ENCODE measurements around the gene SH3GL2.
A peak's percentile ranks its signal among the peaks of the same experiment; 100 is the strongest.

The SH3GL2 gene

DNA sequence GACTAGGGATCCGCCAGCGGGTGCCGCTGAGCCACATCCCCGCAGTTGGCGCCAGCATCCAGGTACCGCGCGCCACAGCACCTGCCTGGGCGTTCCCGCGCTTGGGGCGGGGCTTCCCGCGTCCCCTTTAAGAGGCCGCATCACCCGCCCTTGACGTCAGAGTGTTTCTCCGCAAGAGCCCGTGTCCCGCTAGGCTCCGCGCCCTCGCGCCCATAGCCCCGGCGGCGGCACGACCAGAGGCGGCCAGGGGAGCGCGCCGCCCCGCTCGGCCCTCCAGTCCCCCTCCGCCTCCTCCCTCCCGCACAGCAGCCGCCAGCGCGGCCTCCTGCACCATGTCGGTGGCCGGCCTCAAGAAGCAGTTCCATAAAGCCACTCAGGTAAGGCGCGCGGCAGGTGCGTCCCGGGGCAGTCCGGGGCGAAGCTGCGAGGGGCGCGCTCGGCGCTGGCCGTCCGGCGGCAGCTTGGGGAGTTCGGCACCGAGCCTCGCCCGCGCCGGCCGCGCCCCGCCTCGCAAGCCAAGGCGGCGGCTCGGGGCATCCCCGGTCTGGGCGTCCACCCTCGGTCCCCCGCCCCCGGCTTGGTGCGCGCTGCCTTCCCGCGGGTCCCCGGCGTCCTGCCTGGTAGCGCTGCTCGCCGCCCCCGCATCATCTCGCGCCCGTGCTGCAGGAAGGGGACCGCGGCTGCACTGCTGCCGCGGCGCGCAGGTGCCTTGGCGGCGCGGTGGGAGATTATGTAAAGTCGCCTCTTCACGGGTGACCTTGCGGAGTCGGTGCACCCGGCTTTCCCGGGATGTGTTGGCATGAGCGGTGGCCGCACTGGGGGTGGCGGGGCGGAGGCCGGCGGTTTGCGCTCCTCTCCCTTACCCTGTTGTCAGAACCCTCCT lies at the start of gene SH3GL2:
SH3GL2 (plus strand) TSS at position 156 of the 883 bp plus-strand sequence.
- POLR2A ChIA-PET (ENCODE audit: low non-redundant PET): no interaction called here
- CTCF ChIA-PET: no interaction called here
- no peak within 1 kb of the TSS for H3K27ac ChIP-seq
- TF ChIP-seq, protein P1, sequence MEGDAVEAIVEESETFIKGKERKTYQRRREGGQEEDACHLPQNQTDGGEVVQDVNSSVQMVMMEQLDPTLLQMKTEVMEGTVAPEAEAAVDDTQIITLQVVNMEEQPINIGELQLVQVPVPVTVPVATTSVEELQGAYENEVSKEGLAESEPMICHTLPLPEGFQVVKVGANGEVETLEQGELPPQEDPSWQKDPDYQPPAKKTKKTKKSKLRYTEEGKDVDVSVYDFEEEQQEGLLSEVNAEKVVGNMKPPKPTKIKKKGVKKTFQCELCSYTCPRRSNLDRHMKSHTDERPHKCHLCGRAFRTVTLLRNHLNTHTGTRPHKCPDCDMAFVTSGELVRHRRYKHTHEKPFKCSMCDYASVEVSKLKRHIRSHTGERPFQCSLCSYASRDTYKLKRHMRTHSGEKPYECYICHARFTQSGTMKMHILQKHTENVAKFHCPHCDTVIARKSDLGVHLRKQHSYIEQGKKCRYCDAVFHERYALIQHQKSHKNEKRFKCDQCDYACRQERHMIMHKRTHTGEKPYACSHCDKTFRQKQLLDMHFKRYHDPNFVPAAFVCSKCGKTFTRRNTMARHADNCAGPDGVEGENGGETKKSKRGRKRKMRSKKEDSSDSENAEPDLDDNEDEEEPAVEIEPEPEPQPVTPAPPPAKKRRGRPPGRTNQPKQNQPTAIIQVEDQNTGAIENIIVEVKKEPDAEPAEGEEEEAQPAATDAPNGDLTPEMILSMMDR (conservative IDR thresholded peaks at IDR 0.05; ENCODE audit: low read depth): no peak
- peak; percentile 31 for DNase-seq (ENCODE audit: low spot score)

- H3K27ac ChIP-seq: no peak overlapping the region
- peak; percentile 53 for DNase-seq (ENCODE audit: low spot score)
- CTCF ChIA-PET: interaction anchor here (0.6 to 1.5 kb wide), 5 partner anchors 65 to 1912 kb away, joined by 3 to 10 read pairs (median 6); no protein-coding TSS in a partner anchor
- POLR2A ChIA-PET (ENCODE audit: low non-redundant PET): no interaction called here
- TF ChIP-seq, protein P1 (conservative IDR thresholded peaks at IDR 0.05; ENCODE audit: low read depth): peak; percentile 88
These were observed 47.1 kb upstream of the SH3GL2 start for GRCh38 chr9:17531642-17532254.

GRCh38 chr9:17532461-17532860 lies 46.4 kb upstream of the SH3GL2 start:
- POLR2A ChIA-PET (ENCODE audit: low non-redundant PET): no interaction called here
- no peak for DNase-seq (ENCODE audit: low spot score)
- CTCF ChIA-PET: interaction anchor here (0.6 to 1.5 kb wide), 6 partner anchors 64 to 1913 kb away, joined by 3 to 10 read pairs (median 5); no protein-coding TSS in a partner anchor
- TF ChIP-seq, protein P1 (conservative IDR thresholded peaks at IDR 0.05; ENCODE audit: low read depth): no peak
- H3K27ac ChIP-seq: no peak overlapping the region

DNA sequence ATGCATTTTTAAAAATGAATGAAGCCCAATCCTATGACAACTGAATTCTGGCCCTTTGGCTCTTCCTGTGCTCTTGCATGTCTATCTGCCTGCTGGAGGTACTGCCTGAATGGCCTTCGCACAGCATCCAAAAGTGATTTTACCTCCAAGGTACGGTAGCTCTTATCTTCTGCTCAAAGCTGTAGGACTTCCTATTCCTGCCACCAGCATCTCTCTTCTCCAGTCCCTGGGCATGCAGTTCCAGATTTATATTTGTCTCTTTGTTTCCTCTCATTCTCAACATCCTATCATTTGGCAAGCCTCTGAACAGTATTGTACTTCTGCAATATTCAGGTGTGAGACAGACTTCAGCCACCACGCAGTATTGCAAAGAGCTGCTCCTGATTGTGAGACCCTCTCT lies 43.7 kb upstream of the SH3GL2 start:
- ChIA-PET POLR2A (ENCODE audit: low non-redundant PET) (no interaction called here), CTCF (no interaction called here)
- DNase-seq (ENCODE audit: low spot score): no peak
- no peak overlapping the region for H3K27ac ChIP-seq
- TF ChIP-seq, protein P1 (conservative IDR thresholded peaks at IDR 0.05; ENCODE audit: low read depth): no peak

DNA sequence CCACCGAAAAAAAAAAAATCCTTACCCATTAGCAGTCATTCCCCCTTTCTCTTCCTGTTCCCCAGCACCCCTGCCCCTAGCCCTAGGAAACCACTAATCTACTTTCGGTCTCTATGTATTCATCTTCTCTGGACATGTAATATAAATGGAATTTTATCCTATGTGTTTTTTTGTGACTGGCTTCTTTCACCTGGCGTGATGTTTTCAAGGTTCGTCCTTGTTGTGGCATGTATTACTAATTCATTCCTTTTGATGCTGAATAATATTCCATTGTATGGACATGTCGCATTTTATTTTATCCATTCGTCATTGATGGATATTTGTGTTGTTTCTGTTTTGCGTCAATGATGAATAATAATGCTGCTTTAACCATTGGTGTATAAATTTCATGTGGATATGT lies 42.8 kb upstream of the SH3GL2 start:
- ChIA-PET POLR2A (ENCODE audit: low non-redundant PET) (no interaction called here), CTCF (no interaction called here)
- DNase-seq (ENCODE audit: low spot score): no peak
- H3K27ac ChIP-seq: no peak overlapping the region
- TF ChIP-seq, protein P1 (conservative IDR thresholded peaks at IDR 0.05; ENCODE audit: low read depth): no peak

GRCh38 chr9:17551023-17551422 lies 27.8 kb upstream of the SH3GL2 start:
- TF ChIP-seq, protein P1 (conservative IDR thresholded peaks at IDR 0.05; ENCODE audit: low read depth): no peak
- ChIA-PET POLR2A (ENCODE audit: low non-redundant PET) (no interaction called here), CTCF (no interaction called here)
- no peak for DNase-seq (ENCODE audit: low spot score)
- H3K27ac ChIP-seq: no peak overlapping the region
